ENCODE measurements around the gene CYP27A1.

Gene CYP27A1

GRCh38 chr2:218746470-218746795 is 35.5 kb upstream of the CYP27A1 start:
- no peak overlapping the region for H3K9ac ChIP-seq (ENCODE audit: low read length)
- H4K20me1 ChIP-seq (ENCODE audit: low read depth, low read length), result no peaks in the 10 kb centered on the region
- no peaks in the 10 kb centered on the region for H3F3A ChIP-seq (ENCODE audit: insufficient read depth)
- H3K27ac ChIP-seq (ENCODE audit: low read depth, low read length), result no peak overlapping the region
- no peak for TF ChIP-seq EZH2phosphoT487 (conservative IDR thresholded peaks at IDR 0.05; ENCODE audit: low read length)
- TF ChIP-seq CTCF (IDR thresholded peaks at IDR 0.05; ENCODE audit: insufficient read depth, low read length, poor library complexity, severe bottlenecking), result no peak
- H3K27me3 ChIP-seq (ENCODE audit: low read length), result no peaks in the 10 kb centered on the region
- H3K79me2 ChIP-seq (ENCODE audit: insufficient read depth, low read length), result no peaks in the 10 kb centered on the region
- no peaks in the 10 kb centered on the region for H3K9me3 ChIP-seq (ENCODE audit: insufficient read depth, low read length)
- no peak overlapping the region for H2AFZ ChIP-seq (ENCODE audit: low read depth, low read length, severe bottlenecking)
- H3K36me3 ChIP-seq (ENCODE audit: low read length), result peaks cover 15% of the 10 kb centered on the region; the same call in 1 of the 2 replicates
- H3K4me3 ChIP-seq (ENCODE audit: insufficient read depth, low read length, poor library complexity, severe bottlenecking), result no peak overlapping the region
- H3K4me2 ChIP-seq (ENCODE audit: low read depth, low read length, poor library complexity, severe bottlenecking), result no peak overlapping the region
- H3K9me2 ChIP-seq (replicated peaks; ENCODE audit: insufficient read depth, low read length), result no peaks in the 10 kb centered on the region

GRCh38 chr2:218746960-218747359 is 35.0 kb upstream of the CYP27A1 start:
- Histone ChIP-seq H3K36me3 (ENCODE audit: low read length) (peaks cover 15% of the 10 kb centered on the region; the same call in 1 of the 2 replicates), H3K9me2 (replicated peaks; ENCODE audit: insufficient read depth, low read length) (no peaks in the 10 kb centered on the region), H2AFZ (ENCODE audit: low read depth, low read length, severe bottlenecking) (no peak overlapping the region)

GRCh38 chr2:218748741-218749441 is 33.1 kb upstream of the CYP27A1 start:
- H4K20me1 ChIP-seq (ENCODE audit: low read depth, low read length), result no peaks in the 10 kb centered on the region
- H3K36me3 ChIP-seq (ENCODE audit: low read length), result peaks cover 12% of the 10 kb centered on the region
- H3K9me3 ChIP-seq (ENCODE audit: insufficient read depth, low read length), result no peaks in the 10 kb centered on the region
- no peak overlapping the region for H3K27ac ChIP-seq (ENCODE audit: low read depth, low read length)
- no peak overlapping the region for H3K4me2 ChIP-seq (ENCODE audit: low read depth, low read length, poor library complexity, severe bottlenecking)
- no peak overlapping the region for H3K9ac ChIP-seq (ENCODE audit: low read length)
- H2AFZ ChIP-seq (ENCODE audit: low read depth, low read length, severe bottlenecking), result no peak overlapping the region
- no peak for TF ChIP-seq EZH2phosphoT487 (conservative IDR thresholded peaks at IDR 0.05; ENCODE audit: low read length)
- H3K4me3 ChIP-seq (ENCODE audit: insufficient read depth, low read length, poor library complexity, severe bottlenecking), result no peak overlapping the region
- H3K27me3 ChIP-seq (ENCODE audit: low read length), result no peaks in the 10 kb centered on the region
- no peaks in the 10 kb centered on the region for H3K9me2 ChIP-seq (replicated peaks; ENCODE audit: insufficient read depth, low read length)
- no peaks in the 10 kb centered on the region for H3K79me2 ChIP-seq (ENCODE audit: insufficient read depth, low read length)
- H3F3A ChIP-seq (ENCODE audit: insufficient read depth), result no peaks in the 10 kb centered on the region

More at GRCh38 chr2:218746960-218747359, 35.0 kb upstream of the CYP27A1 start:
- TF ChIP-seq CTCF (IDR thresholded peaks at IDR 0.05; ENCODE audit: insufficient read depth, low read length, poor library complexity, severe bottlenecking), result no peak
- no peak for TF ChIP-seq EZH2phosphoT487 (conservative IDR thresholded peaks at IDR 0.05; ENCODE audit: low read length)
- no peaks in the 10 kb centered on the region for H3K79me2 ChIP-seq (ENCODE audit: insufficient read depth, low read length)
- no peaks in the 10 kb centered on the region for H3K9me3 ChIP-seq (ENCODE audit: insufficient read depth, low read length)
- no peaks in the 10 kb centered on the region for H3K27me3 ChIP-seq (ENCODE audit: low read length)
- no peak overlapping the region for H3K9ac ChIP-seq (ENCODE audit: low read length)
- H3K4me3 ChIP-seq (ENCODE audit: insufficient read depth, low read length, poor library complexity, severe bottlenecking), result no peak overlapping the region
- H3K4me2 ChIP-seq (ENCODE audit: low read depth, low read length, poor library complexity, severe bottlenecking), result no peak overlapping the region
- no peaks in the 10 kb centered on the region for H4K20me1 ChIP-seq (ENCODE audit: low read depth, low read length)
- no peak overlapping the region for H3K27ac ChIP-seq (ENCODE audit: low read depth, low read length)
- H3F3A ChIP-seq (ENCODE audit: insufficient read depth), result no peaks in the 10 kb centered on the region

- Histone ChIP-seq H3K79me2 (ENCODE audit: insufficient read depth, low read length) (no peaks in the 10 kb centered on the region), H3F3A (ENCODE audit: insufficient read depth) (no peaks in the 10 kb centered on the region), H3K4me2 (ENCODE audit: low read depth, low read length, poor library complexity, severe bottlenecking) (no peak overlapping the region), H3K27ac (ENCODE audit: low read depth, low read length) (no peak overlapping the region), H4K20me1 (ENCODE audit: low read depth, low read length) (no peaks in the 10 kb centered on the region; the same call in 1 of the 2 replicates), H3K27me3 (ENCODE audit: low read length) (no peaks in the 10 kb centered on the region), H2AFZ (ENCODE audit: low read depth, low read length, severe bottlenecking) (no peak overlapping the region), H3K9me3 (ENCODE audit: insufficient read depth, low read length) (no peaks in the 10 kb centered on the region), H3K36me3 (ENCODE audit: low read length) (peaks cover 9% of the 10 kb centered on the region), H3K9ac (ENCODE audit: low read length) (no peak overlapping the region), H3K9me2 (replicated peaks; ENCODE audit: insufficient read depth, low read length) (no peaks in the 10 kb centered on the region), H3K4me3 (ENCODE audit: insufficient read depth, low read length, poor library complexity, severe bottlenecking) (no peak overlapping the region)
- no peak for TF ChIP-seq CTCF (IDR thresholded peaks at IDR 0.05; ENCODE audit: insufficient read depth, low read length, poor library complexity, severe bottlenecking)
- no peak for TF ChIP-seq EZH2phosphoT487 (conservative IDR thresholded peaks at IDR 0.05; ENCODE audit: low read length)
Observed at GRCh38 chr2:218754201-218754600, 27.7 kb upstream of the CYP27A1 start.
